K562 (cell line): Measurements from ENCODE around the gene CLNK. TPM values are rescaled to one million over a fixed set of nuclear protein-coding genes. Genes with fewer than 3 reads are reported as not detected.

ENCODE experiments used
- ATAC-seq: fragments of 200-7000 bp; cut with Tn5 transposase; 3 replicates; pipeline ENCODE4 v1.9.1; 2020; ENCODE audit warnings: moderate library complexity
- BruUV-seq: library from RNA; stranded (reverse); fragments of 400-500 nt; replicated peaks from 2 replicates; lab custom pipeline; 2021; lab: Mats Ljungman, UMichigan
- CTCF ChIA-PET: fragments of 300-600 bp; formaldehyde crosslinking; extraction: SDS; loops from one replicate; lab custom pipeline; 2021; ENCODE audit warnings: low intra/inter-chr PET ratio; lab: Yijun Ruan, JAX
- POLR2A ChIA-PET: fragments of 300-600, 350-650 bp; sonication (Branson Sonifier 250); formaldehyde crosslinking; extraction: SDS; loops from one replicate; lab custom pipeline; 2021; ENCODE audit warnings: antibody characterized with exemption, inconsistent platforms; lab: Yijun Ruan, JAX
- DNase-seq, 4 experiments: peaks; one replicate each; pipeline versions ENCODE4 v3.0.0 to v3.0.0-alpha.2; 2011 to 2018; ENCODE audit warnings: low spot score in 3 of 4, mixed read lengths in 3 of 4; ENCODE audit errors: extremely low read depth in 1 of 4
- FAIRE-seq: peaks from 2 replicates; lab custom pipeline; 2011; peaks lifted over from hg19 to GRCh38; lab: Jason Lieb, UNC
- H2AFZ ChIP-seq: 2 replicates; pipeline ENCODE4 v1.6.0; 2011; ENCODE audit warnings: low read depth, low read length, control low read depth, inconsistent platforms
- H3K27ac ChIP-seq: fragments of 200-600 bp; 3 replicates; pipeline ENCODE4 v1.8.0; 2011; ENCODE audit warnings: low read depth, mild to moderate bottlenecking, control low read depth, inconsistent platforms, low read length, moderate library complexity, mixed read lengths; ENCODE audit errors: extremely low read depth
- H3K27me3 ChIP-seq, 2 experiments: fragments of 300-600 bp in 1 of 2; 2 replicates in 1 of 2; 3 replicates in 1 of 2; pipeline versions ENCODE4 v1.6.0 to v1.8.0; 2011; ENCODE audit warnings: inconsistent platforms in 2 of 2, low read length in 2 of 2, mild to moderate bottlenecking in 1 of 2, mixed read lengths in 1 of 2, moderate library complexity in 1 of 2; ENCODE audit not compliant: control insufficient read depth in 2 of 2, insufficient read depth in 2 of 2
- H3K36me3 ChIP-seq: fragments of 300-600 bp; 3 replicates; pipeline ENCODE4 v1.8.0; 2011; ENCODE audit warnings: mild to moderate bottlenecking, low read length, inconsistent platforms; ENCODE audit not compliant: control insufficient read depth, insufficient read depth
- H3K4me1 ChIP-seq, 2 experiments: fragments of 200-600 bp in 1 of 2; replicated peaks in 1 of 2; 2 replicates in 1 of 2; 3 replicates in 1 of 2; pipeline versions ENCODE4 v1.5.1 to v1.8.0; 2011; ENCODE audit warnings: inconsistent platforms in 2 of 2, low read length in 2 of 2, mild to moderate bottlenecking in 1 of 2, mixed read lengths in 1 of 2, moderate library complexity in 1 of 2; ENCODE audit not compliant: control insufficient read depth in 2 of 2, insufficient read depth in 2 of 2
- H3K4me2 ChIP-seq: 2 replicates; pipeline ENCODE4 v1.6.1; 2011; ENCODE audit warnings: low read length, control low read depth, inconsistent platforms, mixed read lengths; ENCODE audit not compliant: insufficient read depth
- H3K4me3 ChIP-seq: fragments of 200-600 bp; sonication (generic), shearing (Covaris generic); 2 replicates; pipeline ENCODE4 v1.5.1; 2016; ENCODE audit warnings: control low read depth, inconsistent platforms
- H3K79me2 ChIP-seq: fragments of 200-600 bp; 3 replicates; pipeline ENCODE4 v1.8.0; 2011; ENCODE audit warnings: low read length, inconsistent platforms; ENCODE audit not compliant: control insufficient read depth, insufficient read depth
- H3K9ac ChIP-seq, 2 experiments: 2 replicates each; pipeline versions ENCODE4 v1.6.0 to v1.6.1; 2011; ENCODE audit warnings: low read depth in 2 of 2, low read length in 2 of 2, control low read depth in 1 of 2, inconsistent platforms in 1 of 2, mild to moderate bottlenecking in 1 of 2, mixed read lengths in 1 of 2; ENCODE audit not compliant: insufficient read depth in 1 of 2
- H3K9me1 ChIP-seq: one replicate; pipeline ENCODE4 v1.6.0; 2011; ENCODE audit warnings: inconsistent platforms, mild to moderate bottlenecking, low read length, moderate library complexity; ENCODE audit not compliant: control insufficient read depth, insufficient read depth
- H3K9me3 ChIP-seq: replicated peaks from 2 replicates; pipeline ENCODE4 v1.5.1; 2011; ENCODE audit warnings: low read depth, low read length, inconsistent platforms; ENCODE audit not compliant: control insufficient read depth, insufficient read depth
- H4K20me1 ChIP-seq: replicated peaks from 2 replicates; pipeline ENCODE4 v1.6.1; 2011; ENCODE audit warnings: low read length, inconsistent platforms, mixed read lengths; ENCODE audit not compliant: control insufficient read depth, insufficient read depth
- ELF1 ChIP-seq: fragments of 200-800 bp; sonication (Bioruptor generic); IDR thresholded peaks from 2 replicates; pipeline ENCODE4 v1.6.1; 2016; ENCODE audit warnings: missing genetic modification characterization, missing compliant biosample characterization
- PTBP1 ChIP-seq: fragments of 200-400 bp; formaldehyde crosslinking; IDR thresholded peaks from 2 replicates; pipeline ENCODE4 v1.6.1; 2017; ENCODE audit warnings: low read depth, low read length
- RB1 ChIP-seq: fragments of 450-650 bp; IDR thresholded peaks from 2 replicates; pipeline ENCODE4 v1.6.1; 2017; ENCODE audit warnings: low read depth, mild to moderate bottlenecking
- RBBP5 ChIP-seq: fragments of 200-600 bp; sonication (generic); IDR thresholded peaks from 2 replicates; pipeline ENCODE4 v1.6.1; 2012; ENCODE audit warnings: borderline replicate concordance, mild to moderate bottlenecking, low read length, control low read depth, inconsistent platforms; ENCODE audit not compliant: insufficient read depth, poor library complexity, severe bottlenecking
- SMARCB1 ChIP-seq: IDR thresholded peaks from 2 replicates; pipeline ENCODE4 v1.6.1; 2011; ENCODE audit warnings: improper control_type of control experiment, low read depth; ENCODE audit not compliant: insufficient read length
- THAP7 ChIP-seq: fragments of 250-450 bp; sonication (Bioruptor Pico); IDR thresholded peaks from 2 replicates; pipeline ENCODE4 v1.5.0; 2021
- TOE1 ChIP-seq, 2 experiments: fragments of 450-650 bp in 1 of 2; sonication (generic) in 1 of 2; formaldehyde crosslinking in 1 of 2; IDR thresholded peaks; 2 replicates each; pipeline versions ENCODE4 v1.7.1 to v1.8.0; 2016 to 2022; ENCODE audit warnings: borderline replicate concordance in 2 of 2, mild to moderate bottlenecking in 2 of 2, antibody characterized with exemption in 1 of 2, inconsistent platforms in 1 of 2, low read depth in 1 of 2, missing genetic modification reagents in 1 of 2, moderate library complexity in 1 of 2
- ZBTB7A ChIP-seq: IDR thresholded peaks from 2 replicates; pipeline ENCODE4 v1.6.1; 2011; ENCODE audit warnings: low read depth, mild to moderate bottlenecking, low read length, moderate library complexity, borderline replicate concordance; ENCODE audit not compliant: control insufficient read depth
- ZKSCAN8 ChIP-seq: fragments of 200-800 bp; sonication (Bioruptor generic); IDR thresholded peaks from 2 replicates; pipeline ENCODE4 v1.6.1; 2016; ENCODE audit warnings: missing genetic modification characterization, missing compliant biosample characterization
- ZNF263 ChIP-seq: sonication (generic); formaldehyde crosslinking; IDR thresholded peaks from 2 replicates; pipeline ENCODE4 v1.8.0; 2022; ENCODE audit warnings: mild to moderate bottlenecking, missing genetic modification reagents, borderline replicate concordance
- ZNF77 ChIP-seq: fragments of 250-450 bp; sonication (Bioruptor Pico); IDR thresholded peaks from 2 replicates; pipeline ENCODE4 v1.5.0; 2020
- WGBS: fragments of 100-300 bp; shearing (Covaris generic); methylation state at CpG from one replicate; pipeline ENCODE4 v1.1.6; 2016; ENCODE audit warnings: low coverage, mixed read lengths; ENCODE audit not compliant: insufficient coverage; ENCODE audit errors: missing lambda C conversion rate; 5-methylcytosine and 5-hydroxymethylcytosine counted together
- in situ Hi-C: fragments of 300-500 bp; cut with MboI; formaldehyde crosslinking; loops from 4 replicates; pipeline ENCODE4 v1.15.0; 2018; ENCODE audit warnings: inconsistent platforms, mixed read lengths
- intact Hi-C: fragments of 100-400 bp; cut with micrococcal nuclease; formaldehyde crosslinking; loops from 2 replicates; pipeline ENCODE4 v1.14.2; 2022
- polyA plus RNA-seq, 8 experiments: library from polyadenylated mRNA; depleted of rRNA in 4 of 8; stranded (reverse) in 5 of 8; unstranded in 3 of 8; fragments of >200 nt; fragmentation: Nextera tagmentation in 2 of 8; fragmentation: Illumina TruSeq in 1 of 8; extraction: Ambion mirVana in 2 of 8; extraction: Trizol in 1 of 8; gene quantifications; 2 replicates each; pipeline versions ENCODE4 v1.2.1 to v1.2.3, GENCODE V29; 2011 to 2014; ENCODE audit warnings: inconsistent platforms in 1 of 8, missing spikeins in 1 of 8
- total RNA-seq, 7 experiments: library from RNA; depleted of rRNA in 6 of 7; stranded (reverse); fragments of >200 nt in 6 of 7; fragmentation: Illumina TruSeq in 2 of 7; extraction: Trizol in 2 of 7; gene quantifications; 2 replicates each; pipeline versions ENCODE4 v1.2.1 to v1.2.3, GENCODE V29; 2011 to 2021; ENCODE audit warnings: low replicate concordance in 1 of 7
- TF ChIP-seq, protein P1 (sequence below): fragments of 450-650 bp; IDR thresholded peaks from 2 replicates; pipeline ENCODE4 v1.6.1; 2016; ENCODE audit warnings: low read depth
- TF ChIP-seq, protein P2 (sequence below), 2 experiments: fragments of 250-450 bp in 1 of 2; fragments of 450-650 bp in 1 of 2; sonication (Bioruptor Pico) in 1 of 2; IDR thresholded peaks; 2 replicates each; pipeline versions ENCODE4 v1.6.1 to v1.8.0; 2016 to 2021; ENCODE audit warnings: mild to moderate bottlenecking in 2 of 2, moderate library complexity in 2 of 2, missing compliant biosample characterization in 1 of 2, missing genetic modification characterization in 1 of 2

CLNK gene
- total and polyA plus RNA-seq, 9 of the 15 experiments (the other 6 are each of a cell fraction or from before 2014, with no cell fraction given) = not detected

GRCh38 chr4:10569491-10569890, 115.1 kb downstream of the CLNK start:
- no peak for DNase-seq
- Histone ChIP-seq H2AFZ (no peak overlapping the region), H3K79me2 (no peaks in the 10 kb centered on the region), H3K4me2 (no peak overlapping the region), H3K27ac (no peak overlapping the region), H3K4me3 (no peak overlapping the region), H3K9me1 (no peaks in the 10 kb centered on the region), H3K9me3 (no peaks in the 10 kb centered on the region), H3K4me1 (no peaks in the 10 kb centered on the region), H3K36me3 (no peaks in the 10 kb centered on the region), H3K27me3 (no peaks in the 10 kb centered on the region), H4K20me1 (no peaks in the 10 kb centered on the region; the same call in 1 of the 2 replicates), H3K9ac (no peak overlapping the region)
- intact Hi-C loops = no loop called here
- CTCF ChIA-PET = no interaction called here
- 0% methylated on average over 2 of the region's 2 CpGs for WGBS
- no TSS peak for BruUV-seq
- POLR2A ChIA-PET = interaction anchor here (1.0 kb wide), 1 partner anchor 112 kb away, joined by 3 read pairs; the partner anchor contains the start of gene ZNF518B
- no peak for FAIRE-seq
- no peak for ATAC-seq
- in situ Hi-C loops = no loop called here
- TF ChIP-seq ZKSCAN8 (CRISPR knock-in tag) = no peak
- no peak for TF ChIP-seq RB1
- TF ChIP-seq SMARCB1 = no peak
- no peak for TF ChIP-seq PTBP1
- TF ChIP-seq, protein P1, sequence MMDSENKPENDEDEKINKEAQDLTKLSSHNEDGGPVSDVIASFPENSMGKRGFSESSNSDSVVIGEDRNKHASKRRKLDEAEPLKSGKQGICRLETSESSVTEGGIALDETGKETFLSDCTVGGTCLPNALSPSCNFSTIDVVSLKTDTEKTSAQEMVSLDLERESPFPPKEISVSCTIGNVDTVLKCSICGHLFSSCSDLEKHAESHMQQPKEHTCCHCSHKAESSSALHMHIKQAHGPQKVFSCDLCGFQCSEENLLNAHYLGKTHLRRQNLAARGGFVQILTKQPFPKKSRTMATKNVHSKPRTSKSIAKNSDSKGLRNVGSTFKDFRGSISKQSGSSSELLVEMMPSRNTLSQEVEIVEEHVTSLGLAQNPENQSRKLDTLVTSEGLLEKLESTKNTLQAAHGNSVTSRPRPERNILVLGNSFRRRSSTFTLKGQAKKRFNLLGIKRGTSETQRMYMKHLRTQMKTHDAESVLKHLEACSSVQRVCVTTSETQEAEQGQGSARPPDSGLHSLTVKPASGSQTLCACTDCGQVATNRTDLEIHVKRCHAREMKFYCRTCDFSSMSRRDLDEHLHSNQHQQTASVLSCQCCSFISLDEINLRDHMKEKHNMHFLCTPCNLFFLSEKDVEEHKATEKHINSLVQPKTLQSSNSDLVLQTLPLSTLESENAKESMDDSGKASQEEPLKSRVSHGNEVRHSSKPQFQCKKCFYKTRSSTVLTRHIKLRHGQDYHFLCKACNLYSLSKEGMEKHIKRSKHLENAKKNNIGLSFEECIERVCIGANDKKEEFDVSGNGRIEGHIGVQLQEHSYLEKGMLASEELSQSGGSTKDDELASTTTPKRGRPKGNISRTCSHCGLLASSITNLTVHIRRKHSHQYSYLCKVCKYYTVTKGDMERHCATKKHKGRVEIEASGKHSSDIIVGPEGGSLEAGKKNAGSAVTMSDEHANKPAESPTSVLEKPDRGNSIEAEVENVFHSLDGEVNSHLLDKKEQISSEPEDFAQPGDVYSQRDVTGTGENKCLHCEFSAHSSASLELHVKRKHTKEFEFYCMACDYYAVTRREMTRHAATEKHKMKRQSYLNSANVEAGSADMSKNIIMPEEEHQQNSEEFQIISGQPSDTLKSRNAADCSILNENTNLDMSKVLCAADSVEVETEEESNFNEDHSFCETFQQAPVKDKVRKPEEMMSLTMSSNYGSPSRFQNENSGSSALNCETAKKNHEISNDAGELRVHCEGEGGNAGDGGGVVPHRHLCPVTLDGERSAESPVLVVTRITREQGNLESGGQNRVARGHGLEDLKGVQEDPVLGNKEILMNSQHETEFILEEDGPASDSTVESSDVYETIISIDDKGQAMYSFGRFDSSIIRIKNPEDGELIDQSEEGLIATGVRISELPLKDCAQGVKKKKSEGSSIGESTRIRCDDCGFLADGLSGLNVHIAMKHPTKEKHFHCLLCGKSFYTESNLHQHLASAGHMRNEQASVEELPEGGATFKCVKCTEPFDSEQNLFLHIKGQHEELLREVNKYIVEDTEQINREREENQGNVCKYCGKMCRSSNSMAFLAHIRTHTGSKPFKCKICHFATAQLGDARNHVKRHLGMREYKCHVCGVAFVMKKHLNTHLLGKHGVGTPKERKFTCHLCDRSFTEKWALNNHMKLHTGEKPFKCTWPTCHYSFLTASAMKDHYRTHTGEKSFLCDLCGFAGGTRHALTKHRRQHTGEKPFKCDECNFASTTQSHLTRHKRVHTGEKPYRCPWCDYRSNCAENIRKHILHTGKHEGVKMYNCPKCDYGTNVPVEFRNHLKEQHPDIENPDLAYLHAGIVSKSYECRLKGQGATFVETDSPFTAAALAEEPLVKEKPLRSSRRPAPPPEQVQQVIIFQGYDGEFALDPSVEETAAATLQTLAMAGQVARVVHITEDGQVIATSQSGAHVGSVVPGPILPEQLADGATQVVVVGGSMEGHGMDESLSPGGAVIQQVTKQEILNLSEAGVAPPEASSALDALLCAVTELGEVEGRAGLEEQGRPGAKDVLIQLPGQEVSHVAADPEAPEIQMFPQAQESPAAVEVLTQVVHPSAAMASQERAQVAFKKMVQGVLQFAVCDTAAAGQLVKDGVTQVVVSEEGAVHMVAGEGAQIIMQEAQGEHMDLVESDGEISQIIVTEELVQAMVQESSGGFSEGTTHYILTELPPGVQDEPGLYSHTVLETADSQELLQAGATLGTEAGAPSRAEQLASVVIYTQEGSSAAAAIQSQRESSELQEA = no peak
- TF ChIP-seq RBBP5 = no peak
- TF ChIP-seq ZNF263 (CRISPR knock-in tag) = no peak
- TF ChIP-seq THAP7 = no peak
- no peak for TF ChIP-seq ZNF77 (CRISPR knock-in tag)
- TF ChIP-seq, protein P2, sequence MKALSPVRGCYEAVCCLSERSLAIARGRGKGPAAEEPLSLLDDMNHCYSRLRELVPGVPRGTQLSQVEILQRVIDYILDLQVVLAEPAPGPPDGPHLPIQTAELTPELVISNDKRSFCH (CRISPR knock-in tag; IDR thresholded peaks at IDR 0.05) = no peak
- TF ChIP-seq, protein P2 (tag; IDR thresholded peaks at IDR 0.05) = no peak
- TF ChIP-seq ZBTB7A = no peak
- no peak for TF ChIP-seq ELF1 (tag)
- no peak for TF ChIP-seq TOE1 (IDR thresholded peaks at IDR 0.05; ENCODE audit: borderline replicate concordance)
- TF ChIP-seq TOE1 (CRISPR knock-in tag; IDR thresholded peaks at IDR 0.05; ENCODE audit: borderline replicate concordance, low read depth) = no peak
